HEK293 (cell line): Measurements from ENCODE around the gene FADS6.

Experiments
- CTCF ChIA-PET: fragments of 350-600 bp; formaldehyde crosslinking; extraction: SDS; loops from one replicate; lab custom pipeline; 2021; ENCODE audit warnings: antibody characterized with exemption; lab: Yijun Ruan, JAX
- POLR2A ChIA-PET: fragments of 300-600 bp; formaldehyde crosslinking; extraction: SDS; loops from one replicate; lab custom pipeline; 2020; ENCODE audit warnings: antibody characterized with exemption, inconsistent platforms; lab: Yijun Ruan, JAX
- H3K27ac ChIP-seq: fragments of 200-500 bp; sonication (Bioruptor generic); 2 replicates; pipeline ENCODE4 v1.5.1; 2014; ENCODE audit warnings: low read depth, low read length, control low read depth, inconsistent platforms; ENCODE audit errors: extremely low read depth
- H3K36me3 ChIP-seq, 2 experiments: fragments of 200-500 bp in 1 of 2; sonication (Bioruptor generic) in 1 of 2; 1 replicate in 1 of 2; 2 replicates in 1 of 2; pipeline ENCODE4 v1.5.1; 2014 to 2017; ENCODE audit warnings: inconsistent platforms in 2 of 2, low read length in 2 of 2; ENCODE audit not compliant: control insufficient read depth in 2 of 2, insufficient read depth in 1 of 2
- H3K4me1 ChIP-seq: fragments of 200-500 bp; sonication (Bioruptor generic); 2 replicates; pipeline ENCODE4 v1.5.1; 2014; ENCODE audit warnings: mild to moderate bottlenecking, low read length, inconsistent platforms; ENCODE audit not compliant: control insufficient read depth, insufficient read depth
- H3K4me3 ChIP-seq: 2 replicates; pipeline ENCODE4 v1.5.1; 2011; ENCODE audit warnings: low read depth, mild to moderate bottlenecking, control low read depth, low read length, moderate library complexity
- H3K9me3 ChIP-seq: fragments of 200-500 bp; sonication (Bioruptor generic); 2 replicates; pipeline ENCODE4 v1.5.1; 2014; ENCODE audit warnings: low read depth, low read length, inconsistent platforms; ENCODE audit not compliant: control insufficient read depth, insufficient read depth
- GLI4 ChIP-seq: fragments of 450-650 bp; formaldehyde crosslinking; IDR thresholded peaks from 2 replicates; pipeline ENCODE4 v1.5.1; 2016; ENCODE audit warnings: missing biosample characterization, missing genetic modification characterization
- HOXD13 ChIP-seq: sonication (generic); formaldehyde crosslinking; IDR thresholded peaks from 2 replicates; pipeline ENCODE4 v1.8.0; 2022; ENCODE audit warnings: missing genetic modification reagents, borderline replicate concordance
- KLF8 ChIP-seq: fragments of 450-650 bp; formaldehyde crosslinking; IDR thresholded peaks from 2 replicates; pipeline ENCODE4 v1.5.1; 2016; ENCODE audit warnings: missing biosample characterization, missing genetic modification characterization
- YY2 ChIP-seq: fragments of 450-650 bp; formaldehyde crosslinking; IDR thresholded peaks from 2 replicates; pipeline ENCODE4 v1.5.1; 2016; ENCODE audit warnings: missing biosample characterization, missing genetic modification characterization
- ZBTB20 ChIP-seq: fragments of 450-650 bp; formaldehyde crosslinking; IDR thresholded peaks from 2 replicates; pipeline ENCODE4 v1.5.1; 2016; ENCODE audit warnings: missing biosample characterization, missing genetic modification characterization
- ZFHX2 ChIP-seq: fragments of 450-650 bp; formaldehyde crosslinking; conservative IDR thresholded peaks from 2 replicates; pipeline ENCODE4 v1.5.1; 2016; ENCODE audit warnings: missing biosample characterization, missing genetic modification characterization
- ZFP41 ChIP-seq: fragments of 450-650 bp; formaldehyde crosslinking; IDR thresholded peaks from 2 replicates; pipeline ENCODE4 v1.5.1; 2016; ENCODE audit warnings: missing biosample characterization, missing genetic modification characterization, borderline replicate concordance
- ZIC2 ChIP-seq: fragments of 450-650 bp; formaldehyde crosslinking; IDR thresholded peaks from 2 replicates; pipeline ENCODE4 v1.5.1; 2016; ENCODE audit warnings: missing biosample characterization, missing genetic modification characterization
- ZNF184 ChIP-seq: fragments of 450-650 bp; IDR thresholded peaks from 2 replicates; pipeline ENCODE4 v1.5.1; 2018; ENCODE audit warnings: missing biosample characterization, mild to moderate bottlenecking, missing genetic modification characterization
- ZNF2 ChIP-seq: fragments of 450-650 bp; formaldehyde crosslinking; IDR thresholded peaks from 2 replicates; pipeline ENCODE4 v1.5.1; 2016; ENCODE audit warnings: missing biosample characterization, missing genetic modification characterization
- ZNF248 ChIP-seq: fragments of 450-650 bp; formaldehyde crosslinking; IDR thresholded peaks from 2 replicates; pipeline ENCODE4 v1.5.1; 2017; ENCODE audit warnings: missing biosample characterization, missing genetic modification characterization
- ZNF529 ChIP-seq: fragments of 450-650 bp; formaldehyde crosslinking; IDR thresholded peaks from 2 replicates; pipeline ENCODE4 v1.5.1; 2017; ENCODE audit warnings: missing genetic modification characterization, missing biosample characterization; ENCODE audit not compliant: insufficient replicate concordance
- ZNF530 ChIP-seq: fragments of 450-650 bp; formaldehyde crosslinking; IDR thresholded peaks from 2 replicates; pipeline ENCODE4 v1.5.1; 2016; ENCODE audit warnings: low read depth, missing biosample characterization, missing genetic modification characterization
- ZNF571 ChIP-seq: fragments of 450-650 bp; formaldehyde crosslinking; IDR thresholded peaks from 2 replicates; pipeline ENCODE4 v1.5.0; 2017; ENCODE audit warnings: missing biosample characterization, missing genetic modification characterization
- ZNF626 ChIP-seq: fragments of 450-650 bp; sonication (Bioruptor Pico); formaldehyde crosslinking; IDR thresholded peaks from 2 replicates; pipeline ENCODE4 v1.5.1; 2018; ENCODE audit warnings: missing biosample characterization, missing genetic modification characterization, inconsistent platforms
- ZNF658 ChIP-seq: fragments of 450-650 bp; formaldehyde crosslinking; IDR thresholded peaks from 2 replicates; pipeline ENCODE4; 2016; ENCODE audit warnings: missing biosample characterization, missing genetic modification characterization
- ZNF660 ChIP-seq: fragments of 450-650 bp; IDR thresholded peaks from 2 replicates; pipeline ENCODE4 v1.5.1; 2018; ENCODE audit warnings: missing biosample characterization, mild to moderate bottlenecking, missing genetic modification characterization
- ZNF76 ChIP-seq: fragments of 450-650 bp; formaldehyde crosslinking; IDR thresholded peaks from 2 replicates; pipeline ENCODE4; 2016; ENCODE audit warnings: low read depth, missing biosample characterization, missing genetic modification characterization, borderline replicate concordance
- ZSCAN30 ChIP-seq: fragments of 450-650 bp; IDR thresholded peaks from 2 replicates; pipeline ENCODE4 v1.5.1; 2018; ENCODE audit warnings: missing biosample characterization, mild to moderate bottlenecking, missing genetic modification characterization, moderate library complexity
- TF ChIP-seq, protein P1 (sequence below): fragments of 450-650 bp; formaldehyde crosslinking; conservative IDR thresholded peaks from 2 replicates; pipeline ENCODE4 v1.5.1; 2016; ENCODE audit warnings: low read depth, missing biosample characterization, missing genetic modification characterization
- TF ChIP-seq, protein P2 (sequence below): fragments of 450-650 bp; formaldehyde crosslinking; IDR thresholded peaks from 2 replicates; pipeline ENCODE4 v1.5.1; 2017; ENCODE audit warnings: missing biosample characterization, missing genetic modification characterization
- TF ChIP-seq, protein P3 (sequence below): fragments of 450-650 bp; formaldehyde crosslinking; IDR thresholded peaks from 2 replicates; pipeline ENCODE4 v1.5.1; 2016; ENCODE audit warnings: missing biosample characterization, missing genetic modification characterization
- TF ChIP-seq, protein P4 (sequence below): fragments of 450-650 bp; formaldehyde crosslinking; IDR thresholded peaks from 2 replicates; pipeline ENCODE4 v1.5.1; 2016; ENCODE audit warnings: missing biosample characterization, missing genetic modification characterization

FADS6 gene

DNA sequence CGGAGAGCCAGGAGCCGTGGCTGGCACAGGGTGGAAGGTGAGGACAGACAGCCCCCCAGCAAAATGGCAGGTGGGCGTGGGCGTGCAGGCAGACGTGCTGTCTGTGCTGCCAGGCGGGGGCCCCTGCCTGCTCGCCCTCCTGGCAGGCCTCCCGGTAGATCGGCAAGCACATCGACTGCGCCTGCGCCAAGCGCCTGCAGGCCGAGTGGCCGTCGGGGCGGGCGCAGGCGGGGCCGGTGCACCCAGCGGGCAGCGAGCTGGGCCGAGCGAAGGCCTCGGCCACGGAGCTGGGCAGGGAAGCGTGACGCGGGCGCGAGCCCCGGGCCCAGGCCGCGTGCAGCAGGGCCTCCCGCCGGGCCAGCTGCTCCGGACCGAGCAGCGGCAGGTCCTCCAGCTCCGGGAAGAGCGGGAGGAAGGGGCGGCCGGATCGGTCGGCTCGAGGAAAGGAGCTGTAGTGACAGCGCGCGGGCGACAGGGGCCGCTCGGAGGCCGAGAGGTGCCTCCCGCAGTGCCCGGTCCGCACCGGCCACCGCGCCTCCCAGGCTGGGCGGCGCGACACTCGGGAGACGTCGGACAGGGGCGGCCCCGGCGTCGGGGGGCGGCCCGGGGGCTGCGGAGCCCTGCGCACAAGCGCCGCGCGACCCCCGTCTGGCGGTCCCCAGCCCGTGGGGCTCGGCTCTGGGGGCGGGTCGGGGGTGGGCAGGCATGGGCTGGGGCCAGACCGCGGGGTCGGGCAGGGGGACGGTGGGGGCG is 50.7 kb downstream of the FADS6 start (continued):
- TF ChIP-seq KLF8 (tag by site-specific recombination), result peak; percentile 49; the same call in 1 of the 2 replicates
- 0 out of 2 replicates have a peak, but pooled peaks have one; percentile 9 for TF ChIP-seq YY2 (tag by site-specific recombination)
- no peak for TF ChIP-seq ZFP41 (tag by site-specific recombination)
- no peak for TF ChIP-seq HOXD13
- TF ChIP-seq ZNF2 (tag by site-specific recombination), result no peak
- TF ChIP-seq, protein P1, sequence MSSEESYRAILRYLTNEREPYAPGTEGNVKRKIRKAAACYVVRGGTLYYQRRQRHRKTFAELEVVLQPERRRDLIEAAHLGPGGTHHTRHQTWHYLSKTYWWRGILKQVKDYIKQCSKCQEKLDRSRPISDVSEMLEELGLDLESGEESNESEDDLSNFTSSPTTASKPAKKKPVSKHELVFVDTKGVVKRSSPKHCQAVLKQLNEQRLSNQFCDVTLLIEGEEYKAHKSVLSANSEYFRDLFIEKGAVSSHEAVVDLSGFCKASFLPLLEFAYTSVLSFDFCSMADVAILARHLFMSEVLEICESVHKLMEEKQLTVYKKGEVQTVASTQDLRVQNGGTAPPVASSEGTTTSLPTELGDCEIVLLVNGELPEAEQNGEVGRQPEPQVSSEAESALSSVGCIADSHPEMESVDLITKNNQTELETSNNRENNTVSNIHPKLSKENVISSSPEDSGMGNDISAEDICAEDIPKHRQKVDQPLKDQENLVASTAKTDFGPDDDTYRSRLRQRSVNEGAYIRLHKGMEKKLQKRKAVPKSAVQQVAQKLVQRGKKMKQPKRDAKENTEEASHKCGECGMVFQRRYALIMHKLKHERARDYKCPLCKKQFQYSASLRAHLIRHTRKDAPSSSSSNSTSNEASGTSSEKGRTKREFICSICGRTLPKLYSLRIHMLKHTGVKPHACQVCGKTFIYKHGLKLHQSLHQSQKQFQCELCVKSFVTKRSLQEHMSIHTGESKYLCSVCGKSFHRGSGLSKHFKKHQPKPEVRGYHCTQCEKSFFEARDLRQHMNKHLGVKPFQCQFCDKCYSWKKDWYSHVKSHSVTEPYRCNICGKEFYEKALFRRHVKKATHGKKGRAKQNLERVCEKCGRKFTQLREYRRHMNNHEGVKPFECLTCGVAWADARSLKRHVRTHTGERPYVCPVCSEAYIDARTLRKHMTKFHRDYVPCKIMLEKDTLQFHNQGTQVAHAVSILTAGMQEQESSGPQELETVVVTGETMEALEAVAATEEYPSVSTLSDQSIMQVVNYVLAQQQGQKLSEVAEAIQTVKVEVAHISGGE (tag by site-specific recombination), result no peak
- no peak for TF ChIP-seq ZNF529 (tag by site-specific recombination)
- TF ChIP-seq, protein P2, sequence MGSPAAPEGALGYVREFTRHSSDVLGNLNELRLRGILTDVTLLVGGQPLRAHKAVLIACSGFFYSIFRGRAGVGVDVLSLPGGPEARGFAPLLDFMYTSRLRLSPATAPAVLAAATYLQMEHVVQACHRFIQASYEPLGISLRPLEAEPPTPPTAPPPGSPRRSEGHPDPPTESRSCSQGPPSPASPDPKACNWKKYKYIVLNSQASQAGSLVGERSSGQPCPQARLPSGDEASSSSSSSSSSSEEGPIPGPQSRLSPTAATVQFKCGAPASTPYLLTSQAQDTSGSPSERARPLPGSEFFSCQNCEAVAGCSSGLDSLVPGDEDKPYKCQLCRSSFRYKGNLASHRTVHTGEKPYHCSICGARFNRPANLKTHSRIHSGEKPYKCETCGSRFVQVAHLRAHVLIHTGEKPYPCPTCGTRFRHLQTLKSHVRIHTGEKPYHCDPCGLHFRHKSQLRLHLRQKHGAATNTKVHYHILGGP (tag by site-specific recombination), result no peak
- no peak for TF ChIP-seq ZNF658 (tag by site-specific recombination)
- TF ChIP-seq ZSCAN30, result 0 out of 2 replicates have a peak, but pooled peaks have one; percentile 37
- TF ChIP-seq ZNF571 (tag by site-specific recombination), result no peak
- 0 out of 2 replicates have a peak, but pooled peaks have one; percentile 53 for TF ChIP-seq ZNF660
- TF ChIP-seq ZBTB20 (tag by site-specific recombination), result peak; percentile 56; the same call in 1 of the 2 replicates
- no peak for TF ChIP-seq GLI4 (tag by site-specific recombination)
- TF ChIP-seq ZNF626 (tag by site-specific recombination), result no peak
- TF ChIP-seq, protein P3, sequence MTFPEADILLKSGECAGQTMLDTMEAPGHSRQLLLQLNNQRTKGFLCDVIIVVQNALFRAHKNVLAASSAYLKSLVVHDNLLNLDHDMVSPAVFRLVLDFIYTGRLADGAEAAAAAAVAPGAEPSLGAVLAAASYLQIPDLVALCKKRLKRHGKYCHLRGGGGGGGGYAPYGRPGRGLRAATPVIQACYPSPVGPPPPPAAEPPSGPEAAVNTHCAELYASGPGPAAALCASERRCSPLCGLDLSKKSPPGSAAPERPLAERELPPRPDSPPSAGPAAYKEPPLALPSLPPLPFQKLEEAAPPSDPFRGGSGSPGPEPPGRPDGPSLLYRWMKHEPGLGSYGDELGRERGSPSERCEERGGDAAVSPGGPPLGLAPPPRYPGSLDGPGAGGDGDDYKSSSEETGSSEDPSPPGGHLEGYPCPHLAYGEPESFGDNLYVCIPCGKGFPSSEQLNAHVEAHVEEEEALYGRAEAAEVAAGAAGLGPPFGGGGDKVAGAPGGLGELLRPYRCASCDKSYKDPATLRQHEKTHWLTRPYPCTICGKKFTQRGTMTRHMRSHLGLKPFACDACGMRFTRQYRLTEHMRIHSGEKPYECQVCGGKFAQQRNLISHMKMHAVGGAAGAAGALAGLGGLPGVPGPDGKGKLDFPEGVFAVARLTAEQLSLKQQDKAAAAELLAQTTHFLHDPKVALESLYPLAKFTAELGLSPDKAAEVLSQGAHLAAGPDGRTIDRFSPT (tag by site-specific recombination), result peak; percentile 78; the same call in 1 of the 2 replicates
- peak; percentile 89 for TF ChIP-seq ZFHX2 (tag by site-specific recombination)
- no peak for TF ChIP-seq ZNF248 (tag by site-specific recombination)
- no peak for TF ChIP-seq ZNF530

DNA sequence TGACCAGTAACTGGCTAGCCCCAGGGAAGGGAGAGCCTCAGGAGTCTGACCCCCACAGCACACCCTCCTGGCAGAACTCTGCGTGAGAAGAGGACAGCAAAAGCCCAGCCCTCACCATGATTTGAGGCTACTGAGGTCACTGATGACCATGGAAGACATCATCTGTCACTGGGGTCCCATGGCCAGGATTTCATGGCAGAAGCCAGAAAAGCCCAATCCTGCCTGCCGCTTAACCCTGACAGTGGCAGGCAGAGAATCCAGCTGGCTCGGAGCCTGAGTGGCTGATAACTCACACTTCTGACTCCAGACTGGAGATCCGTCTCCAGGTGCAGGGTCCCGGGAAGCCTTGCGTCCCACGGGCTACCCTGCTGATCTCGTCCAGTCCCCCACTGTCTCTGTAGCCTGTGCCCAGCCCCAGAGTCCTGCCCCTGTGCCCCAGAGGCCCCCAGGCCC is 51.3 kb downstream of the FADS6 start:
- H3K4me1 ChIP-seq, result 0 out of 2 replicates have a peak, but pooled peaks cover 3% of the 10 kb centered on the region
- peaks cover 0 to 5% of the 10 kb centered on the region in 2 experiments; a peak in 1 of 3 replicates for H3K36me3 ChIP-seq
- H3K27ac ChIP-seq, result no peak overlapping the region
- TF ChIP-seq YY2 (tag by site-specific recombination), result 0 out of 2 replicates have a peak, but pooled peaks have one; percentile 12
- TF ChIP-seq ZIC2 (tag by site-specific recombination), result peak; percentile 91
- TF ChIP-seq ZNF184 (tag by site-specific recombination), result no peak
- TF ChIP-seq, protein P4, sequence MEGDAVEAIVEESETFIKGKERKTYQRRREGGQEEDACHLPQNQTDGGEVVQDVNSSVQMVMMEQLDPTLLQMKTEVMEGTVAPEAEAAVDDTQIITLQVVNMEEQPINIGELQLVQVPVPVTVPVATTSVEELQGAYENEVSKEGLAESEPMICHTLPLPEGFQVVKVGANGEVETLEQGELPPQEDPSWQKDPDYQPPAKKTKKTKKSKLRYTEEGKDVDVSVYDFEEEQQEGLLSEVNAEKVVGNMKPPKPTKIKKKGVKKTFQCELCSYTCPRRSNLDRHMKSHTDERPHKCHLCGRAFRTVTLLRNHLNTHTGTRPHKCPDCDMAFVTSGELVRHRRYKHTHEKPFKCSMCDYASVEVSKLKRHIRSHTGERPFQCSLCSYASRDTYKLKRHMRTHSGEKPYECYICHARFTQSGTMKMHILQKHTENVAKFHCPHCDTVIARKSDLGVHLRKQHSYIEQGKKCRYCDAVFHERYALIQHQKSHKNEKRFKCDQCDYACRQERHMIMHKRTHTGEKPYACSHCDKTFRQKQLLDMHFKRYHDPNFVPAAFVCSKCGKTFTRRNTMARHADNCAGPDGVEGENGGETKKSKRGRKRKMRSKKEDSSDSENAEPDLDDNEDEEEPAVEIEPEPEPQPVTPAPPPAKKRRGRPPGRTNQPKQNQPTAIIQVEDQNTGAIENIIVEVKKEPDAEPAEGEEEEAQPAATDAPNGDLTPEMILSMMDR (tag by site-specific recombination), result peak; percentile 6; the same call in 1 of the 2 replicates
- no peak for TF ChIP-seq ZNF76
- H3K4me3 ChIP-seq, result no peak overlapping the region
- CTCF ChIA-PET, result interaction anchor here (0.6 to 19.0 kb wide), 13 partner anchors 8 to 521 kb away, joined by 3 to 239 read pairs (median 7); partner anchors contain the start of gene GRIN2C
- POLR2A ChIA-PET, result interaction anchor here (0.5 to 1.8 kb wide), 4 partner anchors 10 to 313 kb away, joined by 3 to 15 read pairs (median 10); partner anchors contain the start of gene FDXR
- H3K9me3 ChIP-seq, result no peaks in the 10 kb centered on the region
